Uterus (tissue), 2 donors: ENCODE measurements around the gene USP44.

Experiments used
- POLR2A ChIP-seq, 2 donors: fragments of 450-650 bp; IDR thresholded peaks; one replicate each; pipeline ENCODE4 v1.6.1; 2016; ENCODE audit warnings: antibody characterized with exemption in 2 of 2, mild to moderate bottlenecking in 1 of 2, moderate library complexity in 1 of 2
- TF ChIP-seq, protein P1 (sequence below), 4 experiments: fragments of 200-600 bp in 2 of 4; fragments of 450-650 bp in 2 of 4; sonication (generic) in 2 of 4; IDR thresholded peaks; one replicate each; pipeline ENCODE4 v1.5.1; 2016 to 2019; ENCODE audit warnings: antibody characterized with exemption in 4 of 4, mild to moderate bottlenecking in 2 of 4, moderate library complexity in 1 of 4

DNA sequence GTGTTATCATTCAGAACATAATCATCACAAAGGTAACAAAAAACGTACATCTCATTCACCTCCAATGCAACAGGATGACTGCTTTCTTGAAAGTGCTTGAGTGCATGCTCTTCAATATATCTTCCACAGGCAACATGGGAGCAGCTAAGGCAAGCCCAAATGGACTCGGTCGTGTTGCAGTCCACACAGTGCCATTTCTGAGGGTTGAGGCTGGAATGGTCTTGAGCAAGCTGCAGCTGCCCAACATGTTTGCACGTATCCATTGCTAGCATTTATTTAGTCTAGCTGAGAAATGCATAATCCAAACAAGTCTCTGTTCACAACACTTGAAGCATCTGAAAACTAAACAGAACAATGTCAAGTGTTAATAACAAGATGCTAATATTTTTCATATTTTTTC, 17.3 kb downstream of the USP44 start:
- TF ChIP-seq, protein P1, sequence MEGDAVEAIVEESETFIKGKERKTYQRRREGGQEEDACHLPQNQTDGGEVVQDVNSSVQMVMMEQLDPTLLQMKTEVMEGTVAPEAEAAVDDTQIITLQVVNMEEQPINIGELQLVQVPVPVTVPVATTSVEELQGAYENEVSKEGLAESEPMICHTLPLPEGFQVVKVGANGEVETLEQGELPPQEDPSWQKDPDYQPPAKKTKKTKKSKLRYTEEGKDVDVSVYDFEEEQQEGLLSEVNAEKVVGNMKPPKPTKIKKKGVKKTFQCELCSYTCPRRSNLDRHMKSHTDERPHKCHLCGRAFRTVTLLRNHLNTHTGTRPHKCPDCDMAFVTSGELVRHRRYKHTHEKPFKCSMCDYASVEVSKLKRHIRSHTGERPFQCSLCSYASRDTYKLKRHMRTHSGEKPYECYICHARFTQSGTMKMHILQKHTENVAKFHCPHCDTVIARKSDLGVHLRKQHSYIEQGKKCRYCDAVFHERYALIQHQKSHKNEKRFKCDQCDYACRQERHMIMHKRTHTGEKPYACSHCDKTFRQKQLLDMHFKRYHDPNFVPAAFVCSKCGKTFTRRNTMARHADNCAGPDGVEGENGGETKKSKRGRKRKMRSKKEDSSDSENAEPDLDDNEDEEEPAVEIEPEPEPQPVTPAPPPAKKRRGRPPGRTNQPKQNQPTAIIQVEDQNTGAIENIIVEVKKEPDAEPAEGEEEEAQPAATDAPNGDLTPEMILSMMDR (IDR thresholded peaks at IDR 0.05), result no peak
- no peak for TF ChIP-seq POLR2A (IDR thresholded peaks at IDR 0.05)
